GM23338 (cell line): ENCODE data around the gene MYO1D. TPM values are rescaled to one million over a fixed set of nuclear protein-coding genes. Genes with fewer than 3 reads are reported as not detected.

Experiments
- ATAC-seq: fragments of 200-7000 bp; cut with Tn5 transposase; 3 replicates; pipeline ENCODE4 v1.9.1; 2020
- DNase-seq: peaks from one replicate; pipeline ENCODE4 v3.0.0-alpha.2; 2015; ENCODE audit warnings: low spot score
- H2AFZ ChIP-seq: fragments of 200-600 bp; sonication (generic); 2 replicates; pipeline ENCODE4 v1.8.0; 2016; ENCODE audit warnings: antibody characterized with exemption, mild to moderate bottlenecking, moderate library complexity
- H3F3A ChIP-seq: fragments of 200-600 bp; sonication (generic); replicated peaks from 2 replicates; pipeline ENCODE4 v1.8.0; 2017; ENCODE audit warnings: antibody characterized with exemption, mixed run types, low read depth
- H3K27ac ChIP-seq: fragments of 200-600 bp; sonication (generic); 2 replicates; pipeline ENCODE4 v1.6.1; 2016; ENCODE audit warnings: low read depth
- H3K27me3 ChIP-seq: fragments of 200-600 bp; sonication (generic); 2 replicates; pipeline ENCODE4 v1.8.0; 2016; ENCODE audit warnings: mild to moderate bottlenecking, mixed run types, moderate library complexity; ENCODE audit not compliant: insufficient read depth
- H3K36me3 ChIP-seq: fragments of 200-600 bp; sonication (generic); 2 replicates; pipeline ENCODE4 v1.8.0; 2016; ENCODE audit warnings: mild to moderate bottlenecking; ENCODE audit not compliant: insufficient read depth
- H3K4me1 ChIP-seq: fragments of 200-600 bp; sonication (generic); 2 replicates; pipeline ENCODE4 v1.8.0; 2016; ENCODE audit warnings: mild to moderate bottlenecking, moderate library complexity; ENCODE audit not compliant: insufficient read depth
- H3K4me2 ChIP-seq: fragments of 200-600 bp; sonication (generic); 2 replicates; pipeline ENCODE4 v1.7.1; 2017; ENCODE audit warnings: mixed run types
- H3K4me3 ChIP-seq: fragments of 200-600 bp; sonication (generic); 2 replicates; pipeline ENCODE4 v1.6.1; 2016; ENCODE audit warnings: mixed run types
- H3K79me2 ChIP-seq: fragments of 200-600 bp; sonication (generic); replicated peaks from 2 replicates; pipeline ENCODE4 v1.8.0; 2017; ENCODE audit warnings: mild to moderate bottlenecking; ENCODE audit not compliant: insufficient read depth
- H3K9me2 ChIP-seq: fragments of 200-600 bp; sonication (generic); 2 replicates; pipeline ENCODE4 v1.8.0; 2017; ENCODE audit not compliant: insufficient read depth
- H4K20me1 ChIP-seq: fragments of 200-600 bp; sonication (generic); replicated peaks from 2 replicates; pipeline ENCODE4 v1.8.0; 2017; ENCODE audit warnings: mild to moderate bottlenecking; ENCODE audit not compliant: insufficient read depth
- H3K27ac Mint-ChIP-seq: 2 replicates; pipeline ENCODE4 v1.8.0; 2020; ENCODE audit warnings: inconsistent platforms, mild to moderate bottlenecking, moderate library complexity, mixed read lengths
- H3K27me3 Mint-ChIP-seq: 3 replicates; pipeline ENCODE4 v1.8.0; 2022; ENCODE audit warnings: low read depth, mild to moderate bottlenecking, moderate library complexity, mixed read lengths, inconsistent platforms; ENCODE audit not compliant: insufficient read depth, poor library complexity
- H3K36me3 Mint-ChIP-seq: 3 replicates; pipeline ENCODE4 v1.8.0; 2021; ENCODE audit warnings: low read depth, mild to moderate bottlenecking, inconsistent platforms, moderate library complexity, mixed read lengths
- H3K4me1 Mint-ChIP-seq: 3 replicates; pipeline ENCODE4 v1.8.0; 2020; ENCODE audit warnings: mild to moderate bottlenecking, inconsistent platforms, mixed read lengths
- H3K4me3 Mint-ChIP-seq: 3 replicates; pipeline ENCODE4 v1.8.0; 2021; ENCODE audit warnings: moderate library complexity, mild to moderate bottlenecking, inconsistent platforms, mixed read lengths
- H3K9me3 Mint-ChIP-seq: 3 replicates; pipeline ENCODE4 v1.8.0; 2020; ENCODE audit warnings: moderate library complexity, mild to moderate bottlenecking, inconsistent platforms, mixed read lengths
- EZH2 ChIP-seq: fragments of 200-600 bp; sonication (generic); IDR thresholded peaks from one replicate; pipeline ENCODE4 v1.8.0; 2017; ENCODE audit warnings: antibody characterized with exemption, mild to moderate bottlenecking, low read depth; ENCODE audit not compliant: unreplicated experiment
- EZH2phosphoT487 ChIP-seq: fragments of 200-600 bp; sonication (generic); IDR thresholded peaks from one replicate; pipeline ENCODE4 v1.8.1; 2018; ENCODE audit warnings: antibody characterized with exemption; ENCODE audit not compliant: unreplicated experiment
- NANOG ChIP-seq: IDR thresholded peaks from 2 replicates; pipeline ENCODE4 v1.6.1; 2016; ENCODE audit warnings: antibody characterized with exemption, borderline replicate concordance
- STAT1 ChIP-seq: IDR thresholded peaks from one replicate; pipeline ENCODE4 v1.6.1; 2016; ENCODE audit warnings: antibody characterized with exemption; ENCODE audit not compliant: unreplicated experiment
- ZNF114 ChIP-seq: fragments of 250-450 bp; sonication (Bioruptor Pico); IDR thresholded peaks from 2 replicates; pipeline ENCODE4 v1.5.0; 2020; ENCODE audit warnings: mild to moderate bottlenecking, moderate library complexity
- ZNF331 ChIP-seq: fragments of 250-450 bp; sonication (Bioruptor Pico); IDR thresholded peaks from 2 replicates; pipeline ENCODE4 v1.5.0; 2020; ENCODE audit warnings: low read depth, mild to moderate bottlenecking, moderate library complexity
- polyA plus RNA-seq: library from polyadenylated mRNA; unstranded; fragments of >200 nt; fragmentation: Nextera tagmentation; extraction: Ambion mirVana; gene quantifications from 2 replicates; pipeline ENCODE4 v1.2.1, GENCODE V29; 2016
- total RNA-seq: library from RNA; depleted of rRNA; stranded (reverse); fragments of >200 nt; shearing (Covaris generic); gene quantifications from 2 replicates; pipeline ENCODE4 v1.2.3, GENCODE V29; 2014
- TF ChIP-seq, protein P1 (sequence below): IDR thresholded peaks from 2 replicates; pipeline ENCODE4 v1.6.1; 2016; ENCODE audit warnings: antibody characterized with exemption
- TF ChIP-seq, protein P2 (sequence below), 2 experiments: fragments of 200-600 bp in 1 of 2; sonication (generic) in 1 of 2; conservative IDR thresholded peaks; 2 replicates each; pipeline versions ENCODE4 v1.5.1 to v1.6.1; 2016 to 2017; ENCODE audit warnings: antibody characterized with exemption in 2 of 2, low read depth in 2 of 2, mild to moderate bottlenecking in 2 of 2, moderate library complexity in 1 of 2
- TF ChIP-seq, protein P3 (sequence below): IDR thresholded peaks from one replicate; pipeline ENCODE4 v1.6.1; 2018; ENCODE audit warnings: antibody characterized with exemption; ENCODE audit not compliant: unreplicated experiment

The MYO1D gene
- total and polyA plus RNA-seq, 2 experiments from 2014 or later, result 8.6 to 28.6 TPM

DNA sequence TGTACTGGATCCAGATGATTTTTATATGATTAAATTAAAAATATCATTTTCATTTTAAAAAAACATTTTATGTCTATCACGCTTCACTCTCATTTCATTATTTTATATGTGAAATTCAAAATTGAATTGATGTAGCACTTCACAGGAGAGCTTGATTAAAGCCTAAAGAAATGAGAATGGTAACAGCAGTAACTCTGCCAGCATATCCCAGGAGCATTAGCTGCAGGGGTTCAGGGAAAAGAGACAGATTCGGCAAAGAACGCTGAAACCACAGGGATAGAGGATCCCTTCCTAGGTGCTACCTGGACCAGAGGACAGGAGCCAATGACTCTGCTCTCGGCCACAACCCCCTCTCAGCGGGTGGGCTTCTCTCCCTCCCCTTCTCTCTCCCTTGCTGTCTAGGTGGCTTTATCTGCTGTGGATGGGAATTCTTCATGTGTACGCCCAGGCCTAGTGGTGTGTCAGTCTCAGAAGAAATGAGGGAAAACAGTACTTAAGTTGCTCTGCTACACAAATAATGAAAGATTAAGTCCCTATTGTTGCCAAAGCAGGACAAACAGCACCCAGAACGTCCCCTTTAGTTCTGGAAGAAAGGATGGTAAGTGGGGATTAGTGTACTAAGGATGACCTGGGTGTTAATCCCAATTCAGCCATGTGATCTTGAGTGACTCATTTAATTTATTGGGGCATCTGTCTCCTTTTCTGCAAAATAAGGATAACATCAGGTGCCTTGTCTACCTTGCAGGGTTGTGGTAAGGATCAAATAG, 266.9 kb downstream of the MYO1D start:
- Mint-ChIP-seq H3K36me3 (no peaks in the 10 kb centered on the region), H3K9me3 (no peaks in the 10 kb centered on the region; the same call in 2 of the 3 replicates), H3K27me3 (peaks cover 2% of the 10 kb centered on the region), H3K4me3 (no peak overlapping the region), H3K4me1 (no peaks in the 10 kb centered on the region; the same call in 2 of the 3 replicates), H3K27ac (no peak overlapping the region; the same call in 1 of the 2 replicates)
- Histone ChIP-seq H4K20me1 (no peaks in the 10 kb centered on the region), H2AFZ (no peak overlapping the region), H3K79me2 (no peaks in the 10 kb centered on the region), H3F3A (no peaks in the 10 kb centered on the region), H3K4me2 (no peak overlapping the region), H3K36me3 (no peaks in the 10 kb centered on the region), H3K4me1 (0 out of 2 replicates have a peak, but pooled peaks cover 7% of the 10 kb centered on the region), H3K4me3 (no peak overlapping the region), H3K27me3 (no peaks in the 10 kb centered on the region), H3K9me2 (no peaks in the 10 kb centered on the region), H3K27ac (no peak overlapping the region)
- no peak for DNase-seq
- no peak for TF ChIP-seq EZH2
- TF ChIP-seq NANOG, result no peak
- TF ChIP-seq, protein P1, sequence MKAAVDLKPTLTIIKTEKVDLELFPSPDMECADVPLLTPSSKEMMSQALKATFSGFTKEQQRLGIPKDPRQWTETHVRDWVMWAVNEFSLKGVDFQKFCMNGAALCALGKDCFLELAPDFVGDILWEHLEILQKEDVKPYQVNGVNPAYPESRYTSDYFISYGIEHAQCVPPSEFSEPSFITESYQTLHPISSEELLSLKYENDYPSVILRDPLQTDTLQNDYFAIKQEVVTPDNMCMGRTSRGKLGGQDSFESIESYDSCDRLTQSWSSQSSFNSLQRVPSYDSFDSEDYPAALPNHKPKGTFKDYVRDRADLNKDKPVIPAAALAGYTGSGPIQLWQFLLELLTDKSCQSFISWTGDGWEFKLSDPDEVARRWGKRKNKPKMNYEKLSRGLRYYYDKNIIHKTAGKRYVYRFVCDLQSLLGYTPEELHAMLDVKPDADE, result no peak
- no peak for TF ChIP-seq ZNF331 (CRISPR knock-in tag)
- no peak for TF ChIP-seq EZH2phosphoT487
- TF ChIP-seq ZNF114 (CRISPR knock-in tag), result no peak
- TF ChIP-seq, protein P2, sequence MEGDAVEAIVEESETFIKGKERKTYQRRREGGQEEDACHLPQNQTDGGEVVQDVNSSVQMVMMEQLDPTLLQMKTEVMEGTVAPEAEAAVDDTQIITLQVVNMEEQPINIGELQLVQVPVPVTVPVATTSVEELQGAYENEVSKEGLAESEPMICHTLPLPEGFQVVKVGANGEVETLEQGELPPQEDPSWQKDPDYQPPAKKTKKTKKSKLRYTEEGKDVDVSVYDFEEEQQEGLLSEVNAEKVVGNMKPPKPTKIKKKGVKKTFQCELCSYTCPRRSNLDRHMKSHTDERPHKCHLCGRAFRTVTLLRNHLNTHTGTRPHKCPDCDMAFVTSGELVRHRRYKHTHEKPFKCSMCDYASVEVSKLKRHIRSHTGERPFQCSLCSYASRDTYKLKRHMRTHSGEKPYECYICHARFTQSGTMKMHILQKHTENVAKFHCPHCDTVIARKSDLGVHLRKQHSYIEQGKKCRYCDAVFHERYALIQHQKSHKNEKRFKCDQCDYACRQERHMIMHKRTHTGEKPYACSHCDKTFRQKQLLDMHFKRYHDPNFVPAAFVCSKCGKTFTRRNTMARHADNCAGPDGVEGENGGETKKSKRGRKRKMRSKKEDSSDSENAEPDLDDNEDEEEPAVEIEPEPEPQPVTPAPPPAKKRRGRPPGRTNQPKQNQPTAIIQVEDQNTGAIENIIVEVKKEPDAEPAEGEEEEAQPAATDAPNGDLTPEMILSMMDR (conservative IDR thresholded peaks at IDR 0.05; ENCODE audit: low read depth in 2 of 2), result no peak
- TF ChIP-seq STAT1, result no peak
- TF ChIP-seq, protein P3, sequence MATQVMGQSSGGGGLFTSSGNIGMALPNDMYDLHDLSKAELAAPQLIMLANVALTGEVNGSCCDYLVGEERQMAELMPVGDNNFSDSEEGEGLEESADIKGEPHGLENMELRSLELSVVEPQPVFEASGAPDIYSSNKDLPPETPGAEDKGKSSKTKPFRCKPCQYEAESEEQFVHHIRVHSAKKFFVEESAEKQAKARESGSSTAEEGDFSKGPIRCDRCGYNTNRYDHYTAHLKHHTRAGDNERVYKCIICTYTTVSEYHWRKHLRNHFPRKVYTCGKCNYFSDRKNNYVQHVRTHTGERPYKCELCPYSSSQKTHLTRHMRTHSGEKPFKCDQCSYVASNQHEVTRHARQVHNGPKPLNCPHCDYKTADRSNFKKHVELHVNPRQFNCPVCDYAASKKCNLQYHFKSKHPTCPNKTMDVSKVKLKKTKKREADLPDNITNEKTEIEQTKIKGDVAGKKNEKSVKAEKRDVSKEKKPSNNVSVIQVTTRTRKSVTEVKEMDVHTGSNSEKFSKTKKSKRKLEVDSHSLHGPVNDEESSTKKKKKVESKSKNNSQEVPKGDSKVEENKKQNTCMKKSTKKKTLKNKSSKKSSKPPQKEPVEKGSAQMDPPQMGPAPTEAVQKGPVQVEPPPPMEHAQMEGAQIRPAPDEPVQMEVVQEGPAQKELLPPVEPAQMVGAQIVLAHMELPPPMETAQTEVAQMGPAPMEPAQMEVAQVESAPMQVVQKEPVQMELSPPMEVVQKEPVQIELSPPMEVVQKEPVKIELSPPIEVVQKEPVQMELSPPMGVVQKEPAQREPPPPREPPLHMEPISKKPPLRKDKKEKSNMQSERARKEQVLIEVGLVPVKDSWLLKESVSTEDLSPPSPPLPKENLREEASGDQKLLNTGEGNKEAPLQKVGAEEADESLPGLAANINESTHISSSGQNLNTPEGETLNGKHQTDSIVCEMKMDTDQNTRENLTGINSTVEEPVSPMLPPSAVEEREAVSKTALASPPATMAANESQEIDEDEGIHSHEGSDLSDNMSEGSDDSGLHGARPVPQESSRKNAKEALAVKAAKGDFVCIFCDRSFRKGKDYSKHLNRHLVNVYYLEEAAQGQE, result no peak
- ATAC-seq, result peak; percentile 81
